Measurements from ENCODE around the gene SYNE2. TPM values are rescaled to one million over a fixed set of nuclear protein-coding genes. Genes with fewer than 3 reads are reported as not detected.
A peak's percentile ranks its signal among the peaks of the same experiment; 100 is the strongest.

Gene SYNE2
- total RNA-seq, 2 experiments from 2014 or later = 150 to 212 TPM

DNA sequence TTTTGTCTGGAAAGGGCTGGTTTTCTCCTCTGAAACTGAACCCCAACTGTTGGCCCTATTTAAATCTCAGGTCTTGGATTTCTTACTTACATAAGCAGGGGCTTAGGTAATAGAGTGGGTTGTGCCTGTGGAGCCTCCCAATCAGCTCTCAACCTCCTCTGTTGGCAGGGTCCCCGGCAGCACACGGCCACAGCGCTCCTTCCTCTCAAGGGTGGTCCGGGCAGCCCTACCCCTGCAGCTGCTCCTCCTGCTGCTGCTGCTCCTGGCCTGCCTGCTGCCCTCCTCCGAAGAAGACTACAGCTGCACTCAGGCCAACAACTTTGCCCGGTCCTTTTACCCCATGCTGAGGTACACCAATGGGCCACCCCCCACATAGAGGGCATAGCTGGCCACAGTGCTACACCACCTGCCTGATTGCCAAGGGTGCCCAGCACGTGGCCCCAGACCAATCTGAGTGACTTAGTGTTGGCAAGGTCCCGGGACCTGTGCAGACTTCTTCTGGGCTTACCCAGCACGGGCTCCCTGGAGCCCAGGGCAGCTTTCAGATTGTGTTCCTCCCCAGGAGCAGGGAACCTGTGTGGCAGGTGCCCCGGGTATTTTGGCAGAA is 372.4 kb downstream of the SYNE2 start:
- CTCF ChIA-PET (ENCODE audit: unreplicated experiment) = no interaction called here

DNA sequence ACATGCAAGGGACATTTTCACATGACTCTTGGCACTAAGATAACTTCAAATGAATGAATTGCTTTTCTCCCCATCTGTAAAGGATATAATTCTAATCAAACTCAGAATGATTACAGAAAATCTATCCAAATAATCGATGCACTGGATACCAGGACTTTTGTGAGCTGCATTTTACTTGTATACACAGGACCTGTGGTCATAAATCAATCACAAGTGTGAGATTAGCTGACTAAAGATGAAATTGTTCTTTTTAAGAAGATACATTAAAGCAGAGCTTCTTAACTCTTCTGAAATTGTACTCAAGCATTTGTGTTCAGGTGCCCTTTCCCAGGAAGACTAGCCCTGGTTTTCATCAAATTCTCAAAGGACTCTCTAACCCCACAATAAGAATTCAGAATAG is 375.1 kb downstream of the SYNE2 start:
- peaks cover 7% of the 10 kb centered on the region; the same call in 1 of the 2 replicates for H4K20me1 ChIP-seq (ENCODE audit: insufficient read depth, low read length)
- no peaks in the 10 kb centered on the region for H3K9me3 ChIP-seq (ENCODE audit: low read length)
- CTCF ChIA-PET (ENCODE audit: unreplicated experiment) = no interaction called here
- peaks cover 97% of the 10 kb centered on the region for H3K36me3 ChIP-seq (ENCODE audit: insufficient read depth, low read length)
- peaks cover 36% of the 10 kb centered on the region for H3K4me1 ChIP-seq (ENCODE audit: insufficient read depth, low read length, poor library complexity, severe bottlenecking)
- BruUV-seq (replicated peaks) = no TSS peak
- POLR2A ChIA-PET = interaction anchor here (0.7 to 3.9 kb wide), 4 partner anchors 8 to 369 kb away, joined by 3 to 23 read pairs (median 3); no protein-coding TSS in a partner anchor
- no peak overlapping the region for H2AFZ ChIP-seq (ENCODE audit: low read length)
- no peak overlapping the region for H3K4me3 ChIP-seq (ENCODE audit: low read depth, low read length, poor library complexity, severe bottlenecking)
- TF ChIP-seq, protein P1, sequence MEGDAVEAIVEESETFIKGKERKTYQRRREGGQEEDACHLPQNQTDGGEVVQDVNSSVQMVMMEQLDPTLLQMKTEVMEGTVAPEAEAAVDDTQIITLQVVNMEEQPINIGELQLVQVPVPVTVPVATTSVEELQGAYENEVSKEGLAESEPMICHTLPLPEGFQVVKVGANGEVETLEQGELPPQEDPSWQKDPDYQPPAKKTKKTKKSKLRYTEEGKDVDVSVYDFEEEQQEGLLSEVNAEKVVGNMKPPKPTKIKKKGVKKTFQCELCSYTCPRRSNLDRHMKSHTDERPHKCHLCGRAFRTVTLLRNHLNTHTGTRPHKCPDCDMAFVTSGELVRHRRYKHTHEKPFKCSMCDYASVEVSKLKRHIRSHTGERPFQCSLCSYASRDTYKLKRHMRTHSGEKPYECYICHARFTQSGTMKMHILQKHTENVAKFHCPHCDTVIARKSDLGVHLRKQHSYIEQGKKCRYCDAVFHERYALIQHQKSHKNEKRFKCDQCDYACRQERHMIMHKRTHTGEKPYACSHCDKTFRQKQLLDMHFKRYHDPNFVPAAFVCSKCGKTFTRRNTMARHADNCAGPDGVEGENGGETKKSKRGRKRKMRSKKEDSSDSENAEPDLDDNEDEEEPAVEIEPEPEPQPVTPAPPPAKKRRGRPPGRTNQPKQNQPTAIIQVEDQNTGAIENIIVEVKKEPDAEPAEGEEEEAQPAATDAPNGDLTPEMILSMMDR (conservative IDR thresholded peaks at IDR 0.05; ENCODE audit: low read length) = no peak
- no peak for TF ChIP-seq EZH2phosphoT487 (IDR thresholded peaks at IDR 0.05; ENCODE audit: borderline replicate concordance, low read depth, low read length)
- DNase-seq (ENCODE audit: low spot score) = no peak
- H3K9me2 ChIP-seq (ENCODE audit: insufficient read depth, low read length) = no peaks in the 10 kb centered on the region
- intact Hi-C loops (cut with micrococcal nuclease; ENCODE audit: unreplicated experiment) = no loop called here
- H3K27ac ChIP-seq (ENCODE audit: low read depth, low read length, poor library complexity, severe bottlenecking) = no peak overlapping the region
- H3K4me2 ChIP-seq (ENCODE audit: low read length) = 0 out of 2 replicates have a peak overlapping the region, but pooled peaks have one; percentile 7
- peaks cover 75% of the 10 kb centered on the region for H3K79me2 ChIP-seq (ENCODE audit: insufficient read depth, low read depth, low read length)

More for the DNA sequence above, 372.4 kb downstream of the SYNE2 start:
- H3K4me2 ChIP-seq (ENCODE audit: low read length) = no peak overlapping the region
- peaks cover 7% of the 10 kb centered on the region; the same call in 1 of the 2 replicates for H4K20me1 ChIP-seq (ENCODE audit: insufficient read depth, low read length)
- H3K9me3 ChIP-seq (ENCODE audit: low read length) = no peaks in the 10 kb centered on the region
- peaks cover 16% of the 10 kb centered on the region for H3K4me1 ChIP-seq (ENCODE audit: insufficient read depth, low read length, poor library complexity, severe bottlenecking)
- no peaks in the 10 kb centered on the region for H3K9me2 ChIP-seq (ENCODE audit: insufficient read depth, low read length)
- intact Hi-C loops (cut with micrococcal nuclease; ENCODE audit: unreplicated experiment) = no loop called here
- H3K27ac ChIP-seq (ENCODE audit: low read depth, low read length, poor library complexity, severe bottlenecking) = no peak overlapping the region
- TF ChIP-seq, protein P1 (conservative IDR thresholded peaks at IDR 0.05; ENCODE audit: low read length) = no peak
- TF ChIP-seq EZH2phosphoT487 (IDR thresholded peaks at IDR 0.05; ENCODE audit: borderline replicate concordance, low read depth, low read length) = no peak
- no peak for DNase-seq (ENCODE audit: low spot score)
- no peak overlapping the region for H2AFZ ChIP-seq (ENCODE audit: low read length)
- peaks cover 97% of the 10 kb centered on the region for H3K36me3 ChIP-seq (ENCODE audit: insufficient read depth, low read length)
- H3K4me3 ChIP-seq (ENCODE audit: low read depth, low read length, poor library complexity, severe bottlenecking) = no peak overlapping the region
- BruUV-seq (replicated peaks) = no TSS peak
- peaks cover 49% of the 10 kb centered on the region for H3K79me2 ChIP-seq (ENCODE audit: insufficient read depth, low read depth, low read length)
- POLR2A ChIA-PET = interaction anchor here (0.9 to 3.9 kb wide), 2 partner anchors 10 to 43 kb away, joined by 3 to 23 read pairs; no protein-coding TSS in a partner anchor

- Histone ChIP-seq H3K4me2 (ENCODE audit: low read length) (no peak overlapping the region), H4K20me1 (ENCODE audit: insufficient read depth, low read length) (peaks cover 7% of the 10 kb centered on the region; the same call in 1 of the 2 replicates), H3K9me2 (ENCODE audit: insufficient read depth, low read length) (no peaks in the 10 kb centered on the region), H3K27ac (ENCODE audit: low read depth, low read length, poor library complexity, severe bottlenecking) (no peak overlapping the region), H3K4me3 (ENCODE audit: low read depth, low read length, poor library complexity, severe bottlenecking) (no peak overlapping the region), H3K79me2 (ENCODE audit: insufficient read depth, low read depth, low read length) (peaks cover 90% of the 10 kb centered on the region), H3K9me3 (ENCODE audit: low read length) (no peaks in the 10 kb centered on the region), H3K36me3 (ENCODE audit: insufficient read depth, low read length) (peaks cover 83% of the 10 kb centered on the region), H2AFZ (ENCODE audit: low read length) (no peak overlapping the region), H3K4me1 (ENCODE audit: insufficient read depth, low read length, poor library complexity, severe bottlenecking) (peaks cover 38% of the 10 kb centered on the region)
- intact Hi-C loops (cut with micrococcal nuclease; ENCODE audit: unreplicated experiment) = no loop called here
- ChIA-PET POLR2A (no interaction called here), CTCF (ENCODE audit: unreplicated experiment) (interaction anchor here (0.6 kb wide), 1 partner anchor 66 kb away, joined by 9 read pairs; no protein-coding TSS in a partner anchor)
- no peak for TF ChIP-seq EZH2phosphoT487 (IDR thresholded peaks at IDR 0.05; ENCODE audit: borderline replicate concordance, low read depth, low read length)
- TF ChIP-seq, protein P1 (conservative IDR thresholded peaks at IDR 0.05; ENCODE audit: low read length) = no peak
- no peak for DNase-seq (ENCODE audit: low spot score)
- BruUV-seq (replicated peaks) = no TSS peak
Measured at GRCh38 chr14:64229489-64229888, 376.7 kb downstream of the SYNE2 start.
